Peyer's patch (tissue), 4 donors: ENCODE results near the gene SEMA4D. TPM values are rescaled to one million over a fixed set of nuclear protein-coding genes. Genes with fewer than 3 reads are reported as not detected.

Experiments used
- DNase-seq, 3 donors: peaks; one replicate each; pipeline ENCODE4 v3.0.0-alpha.2; 2017 to 2019
- H3K27ac ChIP-seq, 4 donors: fragments of 200-600 bp; sonication (generic); one replicate each; pipeline ENCODE4 v1.5.1; 2016 to 2019
- H3K27me3 ChIP-seq, 2 donors: fragments of 200-600 bp; sonication (generic); one replicate each; pipeline ENCODE4 v1.5.1; 2019
- H3K36me3 ChIP-seq, 3 donors: fragments of 200-600 bp; sonication (generic); one replicate each; pipeline ENCODE4 v1.5.1; 2016 to 2019
- H3K4me1 ChIP-seq, 4 donors: fragments of 200-600 bp; sonication (generic); one replicate each; pipeline ENCODE4 v1.5.1; 2016 to 2019
- H3K4me3 ChIP-seq, 4 donors: fragments of 200-600 bp; sonication (generic); 1 replicate in 3 of 4; 2 replicates in 1 of 4; pipeline ENCODE4 v1.5.1; 2016 to 2019; ENCODE audit warnings: mild to moderate bottlenecking in 1 of 4
- H3K9me3 ChIP-seq, 4 donors: fragments of 200-600 bp; sonication (generic); one replicate each; pipeline ENCODE4 v1.5.1; 2016 to 2019; ENCODE audit warnings: mild to moderate bottlenecking in 1 of 4
- POLR2A ChIP-seq, 2 donors: fragments of 450-650 bp; IDR thresholded peaks; one replicate each; pipeline ENCODE4 v1.5.1; 2017; ENCODE audit warnings: antibody characterized with exemption in 2 of 2, mild to moderate bottlenecking in 2 of 2, moderate library complexity in 2 of 2
- total RNA-seq, 4 donors: library from RNA; depleted of rRNA; stranded (reverse); fragments of >200 nt; gene quantifications; one replicate each; pipeline ENCODE4 v1.1.0, GENCODE V29; 2016
- TF ChIP-seq, protein P1 (sequence below), 6 experiments: fragments of 450-650 bp in 4 of 6; fragments of 200-600 bp in 2 of 6; sonication (generic) in 1 of 6; IDR thresholded peaks; one replicate each; pipeline ENCODE4 v1.5.1; 2017 to 2019; ENCODE audit warnings: antibody characterized with exemption in 6 of 6, mild to moderate bottlenecking in 3 of 6, moderate library complexity in 1 of 6

SEMA4D gene
- total RNA-seq, 4 donors from 2014 or later: 24.3 to 124 (median 30.0) TPM

GRCh38 chr9:89446261-89446960, 51.5 kb downstream of the SEMA4D start:
- Histone ChIP-seq H3K27ac (peak overlapping the region in 1 of 4 donors; percentile 31), H3K4me3 (no peak overlapping the region), H3K4me1 (peaks cover 0 to 36% (median 30%) of the 10 kb centered on the region in 4 donors), H3K27me3 (no peaks in the 10 kb centered on the region), H3K9me3 (no peaks in the 10 kb centered on the region), H3K36me3 (no peaks in the 10 kb centered on the region)
- no peak for TF ChIP-seq POLR2A (IDR thresholded peaks at IDR 0.05)
- TF ChIP-seq, protein P1, sequence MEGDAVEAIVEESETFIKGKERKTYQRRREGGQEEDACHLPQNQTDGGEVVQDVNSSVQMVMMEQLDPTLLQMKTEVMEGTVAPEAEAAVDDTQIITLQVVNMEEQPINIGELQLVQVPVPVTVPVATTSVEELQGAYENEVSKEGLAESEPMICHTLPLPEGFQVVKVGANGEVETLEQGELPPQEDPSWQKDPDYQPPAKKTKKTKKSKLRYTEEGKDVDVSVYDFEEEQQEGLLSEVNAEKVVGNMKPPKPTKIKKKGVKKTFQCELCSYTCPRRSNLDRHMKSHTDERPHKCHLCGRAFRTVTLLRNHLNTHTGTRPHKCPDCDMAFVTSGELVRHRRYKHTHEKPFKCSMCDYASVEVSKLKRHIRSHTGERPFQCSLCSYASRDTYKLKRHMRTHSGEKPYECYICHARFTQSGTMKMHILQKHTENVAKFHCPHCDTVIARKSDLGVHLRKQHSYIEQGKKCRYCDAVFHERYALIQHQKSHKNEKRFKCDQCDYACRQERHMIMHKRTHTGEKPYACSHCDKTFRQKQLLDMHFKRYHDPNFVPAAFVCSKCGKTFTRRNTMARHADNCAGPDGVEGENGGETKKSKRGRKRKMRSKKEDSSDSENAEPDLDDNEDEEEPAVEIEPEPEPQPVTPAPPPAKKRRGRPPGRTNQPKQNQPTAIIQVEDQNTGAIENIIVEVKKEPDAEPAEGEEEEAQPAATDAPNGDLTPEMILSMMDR (IDR thresholded peaks at IDR 0.05): no peak
- peak in 1 of 3 donors; percentile 44 for DNase-seq

DNA sequence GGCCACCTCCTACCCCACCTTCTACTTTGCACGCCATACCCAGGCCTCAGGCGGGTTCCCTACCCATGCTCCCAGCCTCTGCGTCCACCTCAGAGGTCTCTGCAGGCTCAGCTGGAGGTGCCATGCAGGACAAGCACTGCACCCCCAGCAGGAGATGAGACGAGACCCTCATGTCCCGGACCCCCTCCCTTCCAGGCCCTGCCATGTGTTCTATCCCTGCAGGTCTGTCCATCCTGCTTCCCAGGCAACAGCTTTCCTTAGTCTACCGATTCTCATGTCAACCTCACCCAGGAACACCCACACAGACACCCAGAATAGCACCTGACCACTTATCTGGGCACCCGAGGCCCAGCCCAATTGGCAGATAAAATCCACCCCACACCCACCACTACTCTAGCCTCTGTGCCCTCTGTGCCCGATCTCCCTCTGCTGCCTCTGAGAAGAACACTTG, 52.1 kb downstream of the SEMA4D start:
- Histone ChIP-seq H3K27ac (peak overlapping the region in 1 of 4 donors; percentile 31), H3K4me1 (peaks cover 0 to 40% (median 33%) of the 10 kb centered on the region in 4 donors), H3K36me3 (no peaks in the 10 kb centered on the region)

DNA sequence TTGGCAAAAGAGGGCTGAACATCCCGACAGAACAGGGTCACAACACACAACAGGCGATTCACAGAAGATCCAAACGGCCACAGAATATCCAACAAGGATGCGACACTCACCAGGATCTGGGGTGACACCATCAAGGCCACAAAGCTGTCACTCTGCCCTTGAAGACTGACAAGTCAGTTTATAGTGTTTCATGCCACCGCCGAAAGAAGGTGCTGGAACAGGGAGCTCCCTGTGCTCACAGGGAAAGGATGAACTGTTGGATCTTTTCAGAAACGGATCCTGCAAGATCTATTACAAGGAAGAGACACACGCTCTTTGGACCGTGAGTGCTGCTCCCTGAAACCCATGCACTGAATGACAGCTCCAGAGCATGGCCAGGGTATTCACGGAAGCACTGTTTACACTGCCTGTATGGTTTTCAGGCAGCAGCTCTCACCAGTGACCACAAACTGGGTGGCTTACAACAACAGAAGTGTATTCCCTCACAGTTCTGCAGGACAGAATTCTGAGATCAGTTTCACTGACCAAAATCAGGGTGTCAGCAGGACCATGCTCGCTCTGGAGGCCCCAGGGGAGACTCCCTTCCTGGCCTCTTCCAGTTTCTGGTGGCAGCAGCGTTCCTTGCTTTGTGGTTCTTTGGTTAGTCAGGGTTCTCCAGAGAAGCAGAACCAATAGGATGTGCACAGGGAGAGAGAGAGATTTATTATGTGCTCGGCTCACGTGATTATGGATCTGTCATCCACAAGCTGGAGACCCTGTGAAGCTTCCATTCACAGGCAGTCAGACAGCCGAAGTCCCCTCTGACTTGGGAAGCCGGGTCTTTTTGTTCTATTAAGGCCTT, 52.8 kb downstream of the SEMA4D start:
- peak in 1 of 3 donors; percentile 37 for DNase-seq
- Histone ChIP-seq H3K9me3 (no peaks in the 10 kb centered on the region), H3K27ac (peak overlapping the region in 2 of 4 donors; percentile 4 to 31), H3K4me3 (no peak overlapping the region), H3K36me3 (no peaks in the 10 kb centered on the region), H3K27me3 (no peaks in the 10 kb centered on the region), H3K4me1 (peaks cover 0 to 47% (median 39%) of the 10 kb centered on the region in 4 donors)
- TF ChIP-seq, protein P1 (IDR thresholded peaks at IDR 0.05): no peak
- no peak for TF ChIP-seq POLR2A (IDR thresholded peaks at IDR 0.05)

More for the DNA sequence above, 52.1 kb downstream of the SEMA4D start:
- TF ChIP-seq POLR2A (IDR thresholded peaks at IDR 0.05): no peak
- TF ChIP-seq, protein P1 (IDR thresholded peaks at IDR 0.05): no peak
- H3K27me3 ChIP-seq: no peaks in the 10 kb centered on the region
- no peak overlapping the region for H3K4me3 ChIP-seq
- peak in 1 of 3 donors; percentile 44 for DNase-seq
- no peaks in the 10 kb centered on the region for H3K9me3 ChIP-seq

DNA sequence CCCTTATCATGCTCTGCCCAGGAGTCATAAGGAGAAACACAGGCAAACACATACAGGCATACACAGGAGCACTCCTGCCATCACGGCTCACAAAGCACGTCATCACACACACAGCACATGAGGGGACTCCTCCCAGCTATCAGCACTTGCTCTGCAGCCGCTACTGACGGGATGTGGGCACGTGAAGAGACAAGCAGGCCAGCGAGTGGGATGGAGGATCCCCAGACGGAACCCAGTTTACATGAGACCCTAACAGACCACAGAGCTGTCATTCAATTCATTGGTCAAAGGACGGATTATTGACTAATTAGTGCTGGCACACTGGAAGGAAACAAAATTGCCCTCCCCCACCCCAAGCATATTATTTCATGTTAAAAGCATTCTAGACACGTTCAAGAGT, 53.6 kb downstream of the SEMA4D start:
- H3K9me3 ChIP-seq: no peaks in the 10 kb centered on the region
- H3K27me3 ChIP-seq: no peaks in the 10 kb centered on the region
- peak overlapping the region; percentile 4 to 71 (median 34) for H3K27ac ChIP-seq
- H3K36me3 ChIP-seq: no peaks in the 10 kb centered on the region
- TF ChIP-seq POLR2A (IDR thresholded peaks at IDR 0.05): no peak
- TF ChIP-seq, protein P1 (IDR thresholded peaks at IDR 0.05): no peak
- peaks cover 0 to 48% (median 44%) of the 10 kb centered on the region in 4 donors for H3K4me1 ChIP-seq
- peak in 1 of 3 donors; percentile 75 for DNase-seq
- H3K4me3 ChIP-seq: no peak overlapping the region

GRCh38 chr9:89442981-89443814, 54.7 kb downstream of the SEMA4D start:
- H3K4me1 ChIP-seq: peaks cover 0 to 48% (median 42%) of the 10 kb centered on the region in 4 donors
- no peaks in the 10 kb centered on the region for H3K36me3 ChIP-seq
- no peaks in the 10 kb centered on the region for H3K9me3 ChIP-seq
- no peak for TF ChIP-seq POLR2A (IDR thresholded peaks at IDR 0.05)
- TF ChIP-seq, protein P1 (IDR thresholded peaks at IDR 0.05): no peak
- peak overlapping the region; percentile 4 to 71 (median 36) for H3K27ac ChIP-seq
- H3K27me3 ChIP-seq: no peaks in the 10 kb centered on the region
- DNase-seq: no peak
- no peak overlapping the region for H3K4me3 ChIP-seq
